ENCODE results near the gene ROBO2. TPM values are rescaled to one million over a fixed set of nuclear protein-coding genes. Genes with fewer than 3 reads are reported as not detected.

The ROBO2 gene
- total and polyA plus RNA-seq, 10 of the 15 experiments (the other 5 are each of a cell fraction or from before 2014, with no cell fraction given): 0.22 to 2.5 (median 0.81) TPM

DNA sequence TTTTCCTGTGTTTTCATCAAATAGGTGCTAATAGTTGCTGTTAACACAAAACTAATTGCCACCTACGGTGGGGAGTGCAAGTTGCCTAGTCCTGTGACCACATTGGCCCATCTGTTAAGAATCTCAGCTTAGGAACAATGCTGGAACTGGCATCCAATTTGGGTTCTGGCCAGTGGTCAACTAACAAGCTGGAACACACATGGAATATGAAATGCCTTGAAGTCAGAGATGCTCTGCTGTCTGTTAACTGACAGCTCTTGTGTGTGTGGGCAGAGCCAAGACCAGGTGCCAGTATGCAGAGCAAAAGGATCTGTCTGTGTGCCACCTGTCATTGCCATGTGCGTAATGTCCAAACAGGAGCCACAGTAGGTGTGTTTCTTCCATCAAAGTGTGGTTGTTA is 460.8 kb downstream of the ROBO2 start:
- ChIA-PET CTCF (no interaction called here), SMC1A (ENCODE audit: uncharacterized antibody, unreplicated experiment) (interaction anchor here (1.1 kb wide), 1 partner anchor 28 kb away, joined by 3 read pairs; no protein-coding TSS in a partner anchor), RAD21 (ENCODE audit: unreplicated experiment) (no interaction called here), POLR2A (no interaction called here)
- H3K4me2 ChIP-seq (ENCODE audit: control insufficient read depth, insufficient read depth): no peak overlapping the region
- no peak for ATAC-seq
- no peak for DNase-seq (ENCODE audit: low read depth, low spot score)
- H3K27me3 ChIP-seq (replicated peaks in 1 of 2; ENCODE audit: control insufficient read depth in 2 of 2, insufficient read depth in 2 of 2, low read length in 1 of 2): no peaks in the 10 kb centered on the region
- no peaks in the 10 kb centered on the region for H3K36me3 ChIP-seq (ENCODE audit: control insufficient read depth in 2 of 2, insufficient read depth in 2 of 2, low read length in 1 of 2)
- H3K4me3 ChIP-seq: no peak overlapping the region
- no peak for FAIRE-seq
- 17% methylated on average over 2 of the region's 2 CpGs for WGBS (ENCODE audit: insufficient coverage, insufficient replicate concordance, low lambda C conversion rate, missing lambda C conversion rate)
- in situ Hi-C loops (cut with MboI): no loop called here
- no peaks in the 10 kb centered on the region for H3K79me2 ChIP-seq (ENCODE audit: control insufficient read depth, insufficient read depth, low read length)
- H3K9ac ChIP-seq (ENCODE audit: control insufficient read depth, insufficient read depth, low read length): no peak overlapping the region
- H2AFZ ChIP-seq (ENCODE audit: control insufficient read depth, low read depth, low read length): no peak overlapping the region
- no peaks in the 10 kb centered on the region for H3K9me3 ChIP-seq (replicated peaks; ENCODE audit: control insufficient read depth, insufficient read depth, low read length)
- H4K20me1 ChIP-seq (ENCODE audit: control insufficient read depth, insufficient read depth): no peaks in the 10 kb centered on the region
- no peak overlapping the region for H3K27ac ChIP-seq (ENCODE audit: control insufficient read depth, insufficient read depth)
- no TSS peak for BruUV-seq (replicated peaks)
- H3K4me1 ChIP-seq (ENCODE audit: control insufficient read depth, insufficient read depth, low read length): no peaks in the 10 kb centered on the region
- intact Hi-C loops (cut with micrococcal nuclease; ENCODE audit: unreplicated experiment): no loop called here
- TF ChIP-seq RELA (IDR thresholded peaks at IDR 0.05; ENCODE audit: borderline replicate concordance, partially characterized antibody) (no peak), ZBTB40 (IDR thresholded peaks at IDR 0.05; ENCODE audit: borderline replicate concordance) (no peak), JUND (IDR thresholded peaks at IDR 0.05; ENCODE audit: low read depth, low read length) (no peak), NFXL1 (IDR thresholded peaks at IDR 0.05; ENCODE audit: borderline replicate concordance) (no peak), CTCF (IDR thresholded peaks at IDR 0.05 in 2 of 3, conservative IDR thresholded peaks at IDR 0.05 in 1 of 3; ENCODE audit: control insufficient read depth in 2 of 3, extremely low read depth in 1 of 3, insufficient read depth in 1 of 3, low read depth in 3 of 3, low read length in 3 of 3) (no peak), NFYB (IDR thresholded peaks at IDR 0.05; ENCODE audit: insufficient read depth, low read depth, low read length) (no peak), IKZF1 (conservative IDR thresholded peaks at IDR 0.05) (no peak), SREBF2 (IDR thresholded peaks at IDR 0.05; ENCODE audit: low read length) (no peak), IRF5 (IDR thresholded peaks at IDR 0.05; ENCODE audit: borderline replicate concordance) (no peak), CHD1 (IDR thresholded peaks at IDR 0.05; ENCODE audit: low read depth, low read length) (no peak), FOXM1 (IDR thresholded peaks at IDR 0.05; ENCODE audit: low read depth, low read length) (no peak), ATF2 (IDR thresholded peaks at IDR 0.05; ENCODE audit: low read length) (no peak), CREB1 (IDR thresholded peaks at IDR 0.05; ENCODE audit: low read depth) (no peak), WRNIP1 (IDR thresholded peaks at IDR 0.05; ENCODE audit: borderline replicate concordance, low read depth, low read length) (no peak), TBL1XR1 (IDR thresholded peaks at IDR 0.05; ENCODE audit: low read depth, low read length) (no peak)

Measured in GM12878 (cell line).